ENCODE results near the gene HDC.

Gene HDC

GRCh38 chr15:50192164-50192563 lies 73.4 kb downstream of the HDC start:
- H3K79me2 ChIP-seq (ENCODE audit: low read length), result no peaks in the 10 kb centered on the region

More at GRCh38 chr15:50192164-50192563, 73.4 kb downstream of the HDC start:
- no peak for TF ChIP-seq CTCF (IDR thresholded peaks at IDR 0.05; ENCODE audit: low read length)
- TF ChIP-seq EZH2phosphoT487 (IDR thresholded peaks at IDR 0.05; ENCODE audit: low read length), result no peak
- no peak for TF ChIP-seq EZH2 (optimal IDR thresholded peaks at IDR 0.05; ENCODE audit: low read depth, low read length)
- Histone ChIP-seq H3K4me2 (ENCODE audit: low read depth, low read length) (no peak overlapping the region), H3K9me3 (replicated peaks; ENCODE audit: insufficient read depth, low read length) (no peaks in the 10 kb centered on the region), H3K9me2 (replicated peaks; ENCODE audit: insufficient read depth, low read length) (no peaks in the 10 kb centered on the region), H3F3A (ENCODE audit: insufficient read depth, low read length) (no peaks in the 10 kb centered on the region), H4K20me1 (ENCODE audit: insufficient read depth, low read length) (no peaks in the 10 kb centered on the region), H3K9ac (ENCODE audit: low read length) (no peak overlapping the region), H3K27me3 (replicated peaks; ENCODE audit: insufficient read depth, low read length) (no peaks in the 10 kb centered on the region), H3K4me1 (ENCODE audit: low read length) (no peaks in the 10 kb centered on the region), H3K4me3 (ENCODE audit: low read length) (no peak overlapping the region), H3K27ac (ENCODE audit: low read length) (no peak overlapping the region), H3K36me3 (replicated peaks; ENCODE audit: insufficient read depth, low read length) (no peaks in the 10 kb centered on the region), H2AFZ (ENCODE audit: low read length) (no peak overlapping the region)
- DNase-seq, result no peak

Data from MM.1S (cell line).